Loucy (cell line): ENCODE data around the gene ROBO1.

Experiments
- H2AFZ ChIP-seq: fragments of 200-600 bp; sonication (generic); 2 replicates; pipeline ENCODE4 v1.6.0; 2016; ENCODE audit warnings: antibody characterized with exemption, mild to moderate bottlenecking, low read length, moderate library complexity
- H3F3A ChIP-seq: fragments of 200-600 bp; 2 replicates; pipeline ENCODE4 v1.6.0; 2016; ENCODE audit warnings: antibody characterized with exemption, low read depth, mild to moderate bottlenecking
- H3K27me3 ChIP-seq: fragments of 200-600 bp; sonication (generic); 2 replicates; pipeline ENCODE4 v1.6.1; 2014; ENCODE audit warnings: low read length, mild to moderate bottlenecking; ENCODE audit not compliant: insufficient read depth, poor library complexity, severe bottlenecking
- H3K36me3 ChIP-seq: fragments of 200-600 bp; sonication (generic); 2 replicates; pipeline ENCODE4 v1.6.1; 2016; ENCODE audit warnings: low read length; ENCODE audit not compliant: insufficient read depth
- H3K4me1 ChIP-seq: fragments of 200-600 bp; sonication (generic); 2 replicates; pipeline ENCODE4 v1.5.1; 2014; ENCODE audit warnings: low read length, mild to moderate bottlenecking; ENCODE audit not compliant: insufficient read depth, poor library complexity, severe bottlenecking
- H3K4me2 ChIP-seq: fragments of 200-600 bp; sonication (generic); 2 replicates; pipeline ENCODE4 v1.6.0; 2014; ENCODE audit warnings: antibody characterized with exemption, low read length, low read depth, mild to moderate bottlenecking; ENCODE audit not compliant: poor library complexity, severe bottlenecking
- H3K4me3 ChIP-seq: fragments of 200-600 bp; sonication (generic); 2 replicates; pipeline ENCODE4 v1.5.1; 2014; ENCODE audit warnings: low read length, mild to moderate bottlenecking, mixed read lengths; ENCODE audit not compliant: poor library complexity, severe bottlenecking
- H3K79me2 ChIP-seq: fragments of 200-600 bp; sonication (generic); 2 replicates; pipeline ENCODE4 v1.6.1; 2014; ENCODE audit warnings: low read length; ENCODE audit not compliant: insufficient read depth
- H3K9ac ChIP-seq: fragments of 200-600 bp; sonication (generic); 2 replicates; pipeline ENCODE4 v1.6.0; 2014; ENCODE audit warnings: mild to moderate bottlenecking, low read depth, low read length, moderate library complexity; ENCODE audit not compliant: poor library complexity, severe bottlenecking
- H3K9me2 ChIP-seq: fragments of 200-600 bp; sonication (generic); replicated peaks from 2 replicates; pipeline ENCODE4 v1.6.1; 2016; ENCODE audit warnings: low read depth, low read length, mixed read lengths
- H3K9me3 ChIP-seq: fragments of 200-600 bp; sonication (generic); 2 replicates; pipeline ENCODE4 v1.6.1; 2014; ENCODE audit warnings: mild to moderate bottlenecking, antibody characterized with exemption, low read length, low read depth; ENCODE audit not compliant: insufficient read depth
- H4K20me1 ChIP-seq: fragments of 200-600 bp; sonication (generic); 2 replicates; pipeline ENCODE4 v1.6.0; 2014; ENCODE audit warnings: antibody characterized with exemption, low read length, mild to moderate bottlenecking; ENCODE audit not compliant: insufficient read depth, poor library complexity, severe bottlenecking
- CTCF ChIP-seq: fragments of 200-600 bp; sonication (generic); conservative IDR thresholded peaks from 2 replicates; pipeline ENCODE4 v1.5.1; 2014; ENCODE audit warnings: mild to moderate bottlenecking, antibody characterized with exemption, low read length
- EZH2phosphoT487 ChIP-seq: fragments of 200-600 bp; IDR thresholded peaks from 2 replicates; pipeline ENCODE4 v1.6.1; 2018; ENCODE audit warnings: antibody characterized with exemption, mild to moderate bottlenecking, moderate library complexity, borderline replicate concordance

The ROBO1 gene

GRCh38 chr3:78644847-78645246, 1123.0 kb downstream of the ROBO1 start:
- Histone ChIP-seq H3K4me1 (no peaks in the 10 kb centered on the region), H3F3A (no peaks in the 10 kb centered on the region), H3K36me3 (no peaks in the 10 kb centered on the region), H3K9me2 (no peaks in the 10 kb centered on the region), H4K20me1 (no peaks in the 10 kb centered on the region), H3K9me3 (no peaks in the 10 kb centered on the region), H3K79me2 (no peaks in the 10 kb centered on the region), H3K4me3 (no peak overlapping the region), H2AFZ (0 out of 2 replicates have a peak overlapping the region, but pooled peaks have one; percentile 3), H3K27me3 (no peaks in the 10 kb centered on the region), H3K4me2 (no peak overlapping the region), H3K9ac (no peak overlapping the region)
- TF ChIP-seq EZH2phosphoT487 (no peak), CTCF (no peak)

- Histone ChIP-seq H2AFZ (no peak overlapping the region), H3K36me3 (no peaks in the 10 kb centered on the region), H3K4me1 (no peaks in the 10 kb centered on the region), H3K4me3 (no peak overlapping the region), H3K9me2 (no peaks in the 10 kb centered on the region), H3K9ac (no peak overlapping the region), H3K4me2 (no peak overlapping the region), H3K9me3 (no peaks in the 10 kb centered on the region), H4K20me1 (no peaks in the 10 kb centered on the region), H3K27me3 (no peaks in the 10 kb centered on the region), H3F3A (no peaks in the 10 kb centered on the region), H3K79me2 (no peaks in the 10 kb centered on the region)
- no peak for TF ChIP-seq CTCF
- no peak for TF ChIP-seq EZH2phosphoT487
Observed at GRCh38 chr3:78642226-78643035, 1125.4 kb downstream of the ROBO1 start.

- Histone ChIP-seq H3K79me2 (no peaks in the 10 kb centered on the region), H3K9ac (no peak overlapping the region), H3K27me3 (no peaks in the 10 kb centered on the region), H3K9me3 (no peaks in the 10 kb centered on the region), H3K36me3 (no peaks in the 10 kb centered on the region), H4K20me1 (no peaks in the 10 kb centered on the region), H3K9me2 (no peaks in the 10 kb centered on the region), H3K4me1 (no peaks in the 10 kb centered on the region), H3K4me3 (no peak overlapping the region), H3F3A (no peaks in the 10 kb centered on the region), H2AFZ (no peak overlapping the region), H3K4me2 (no peak overlapping the region)
- TF ChIP-seq EZH2phosphoT487 (no peak), CTCF (no peak)
Observed at GRCh38 chr3:78641703-78642102, 1126.1 kb downstream of the ROBO1 start.
